Measurements from ENCODE around the gene ENPP6. TPM values are rescaled to one million over a fixed set of nuclear protein-coding genes. Genes with fewer than 3 reads are reported as not detected.

ENPP6 gene
- polyA plus RNA-seq, 2 of the 4 experiments (the other 2 are of a cell fraction) = not detected

- TF ChIP-seq, protein P1, sequence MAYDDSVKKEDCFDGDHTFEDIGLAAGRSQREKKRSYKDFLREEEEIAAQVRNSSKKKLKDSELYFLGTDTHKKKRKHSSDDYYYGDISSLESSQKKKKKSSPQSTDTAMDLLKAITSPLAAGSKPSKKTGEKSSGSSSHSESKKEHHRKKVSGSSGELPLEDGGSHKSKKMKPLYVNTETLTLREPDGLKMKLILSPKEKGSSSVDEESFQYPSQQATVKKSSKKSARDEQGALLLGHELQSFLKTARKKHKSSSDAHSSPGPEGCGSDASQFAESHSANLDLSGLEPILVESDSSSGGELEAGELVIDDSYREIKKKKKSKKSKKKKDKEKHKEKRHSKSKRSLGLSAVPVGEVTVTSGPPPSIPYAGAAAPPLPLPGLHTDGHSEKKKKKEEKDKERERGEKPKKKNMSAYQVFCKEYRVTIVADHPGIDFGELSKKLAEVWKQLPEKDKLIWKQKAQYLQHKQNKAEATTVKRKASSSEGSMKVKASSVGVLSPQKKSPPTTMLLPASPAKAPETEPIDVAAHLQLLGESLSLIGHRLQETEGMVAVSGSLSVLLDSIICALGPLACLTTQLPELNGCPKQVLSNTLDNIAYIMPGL (CRISPR knock-in tag; IDR thresholded peaks at IDR 0.05; ENCODE audit: borderline replicate concordance) = no peak
- TF ChIP-seq RFX5 (IDR thresholded peaks at IDR 0.05) (no peak), POLR2AphosphoS2 (conservative IDR thresholded peaks at IDR 0.05; ENCODE audit: low read length) (no peak), NFE2L2 (conservative IDR thresholded peaks at IDR 0.05; ENCODE audit: low read length) (no peak)
These were observed 69.6 kb downstream of the ENPP6 start (continued) for GRCh38 chr4:184147858-184148737.

DNA sequence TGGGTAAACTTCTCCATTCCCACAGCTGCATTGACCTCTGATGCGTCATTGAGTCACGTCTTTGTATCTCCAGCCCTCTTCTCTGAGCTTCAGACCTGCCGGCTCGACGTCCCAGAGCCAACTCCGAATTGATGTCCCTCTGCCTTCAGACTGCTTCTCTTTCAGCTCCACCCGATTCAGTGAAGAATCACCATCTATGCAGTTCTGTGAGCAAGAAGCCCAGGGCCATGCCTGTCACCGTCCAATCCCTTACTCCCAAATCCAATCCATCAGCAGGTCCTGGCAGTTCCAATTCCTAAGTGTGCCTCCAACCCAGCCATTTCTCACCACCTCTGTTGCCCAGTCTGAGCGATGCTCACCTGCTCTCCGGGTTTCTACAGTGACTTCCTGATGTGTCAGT is 70.7 kb downstream of the ENPP6 start:
- ChIA-PET POLR2A (no interaction called here), CTCF (no interaction called here)
- TF ChIP-seq USF2 (IDR thresholded peaks at IDR 0.05) (no peak), SMC3 (IDR thresholded peaks at IDR 0.05) (no peak), RARB (CRISPR knock-in tag; IDR thresholded peaks at IDR 0.05) (no peak), HOXB5 (CRISPR knock-in tag; IDR thresholded peaks at IDR 0.05) (no peak), HDAC2 (IDR thresholded peaks at IDR 0.05) (no peak), TFCP2L1 (CRISPR knock-in tag; IDR thresholded peaks at IDR 0.05) (no peak), PBX3 (IDR thresholded peaks at IDR 0.05) (no peak), JUNB (IDR thresholded peaks at IDR 0.05) (no peak)
- TF ChIP-seq, protein P2, sequence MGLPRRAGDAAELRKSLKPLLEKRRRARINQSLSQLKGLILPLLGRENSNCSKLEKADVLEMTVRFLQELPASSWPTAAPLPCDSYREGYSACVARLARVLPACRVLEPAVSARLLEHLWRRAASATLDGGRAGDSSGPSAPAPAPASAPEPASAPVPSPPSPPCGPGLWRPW (IDR thresholded peaks at IDR 0.05) = no peak
- ATAC-seq (no peak), FAIRE-seq (no peak), DNase-seq (ENCODE audit: low read depth in 1 of 2, low spot score in 1 of 2) (no peak)
- Histone ChIP-seq H3K27ac (no peak overlapping the region), H3K4me3 (no peak overlapping the region), H3K9me3 (no peaks in the 10 kb centered on the region), H3K4me2 (no peak overlapping the region), H3K4me1 (no peaks in the 10 kb centered on the region)
- 61% methylated on average over 10 of the region's 10 CpGs for WGBS (ENCODE audit: missing lambda C conversion rate)

DNA sequence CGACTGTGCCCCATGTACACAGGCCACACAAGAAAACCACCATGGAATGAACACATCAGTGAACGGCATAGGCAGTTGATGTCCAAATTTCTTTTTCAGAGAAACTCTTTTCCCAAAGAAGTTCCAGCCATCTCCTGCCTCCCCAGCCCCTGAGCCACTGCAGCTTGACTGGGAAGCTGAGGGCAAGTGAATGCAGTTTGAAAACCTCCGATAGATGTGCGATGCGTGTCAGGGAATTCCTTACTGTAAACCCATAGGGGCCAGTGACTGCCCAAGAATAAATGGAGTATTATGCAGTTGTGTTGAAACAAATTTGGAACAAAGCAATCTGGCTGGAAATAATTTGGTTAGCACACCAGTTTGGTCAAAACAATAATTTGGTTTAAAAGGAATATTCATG is 72.1 kb downstream of the ENPP6 start:
- Histone ChIP-seq H3K4me1 (no peaks in the 10 kb centered on the region), H3K9me3 (no peaks in the 10 kb centered on the region), H3K4me3 (no peak overlapping the region), H3K4me2 (no peak overlapping the region), H3K27ac (no peak overlapping the region)
- POLR2A ChIA-PET = no interaction called here
- TF ChIP-seq CEBPB (IDR thresholded peaks at IDR 0.05) (no peak), TFCP2L1 (CRISPR knock-in tag; IDR thresholded peaks at IDR 0.05) (no peak), RAD21 (conservative IDR thresholded peaks at IDR 0.05 in 1 of 2, IDR thresholded peaks at IDR 0.05 in 1 of 2) (no peak), BHLHE40 (IDR thresholded peaks at IDR 0.05; ENCODE audit: low read depth, low read length) (no peak), SMC3 (IDR thresholded peaks at IDR 0.05) (no peak)
- ATAC-seq = no peak
- CTCF ChIA-PET = no interaction called here
- 89% methylated on average over 5 of the region's 5 CpGs for WGBS (ENCODE audit: missing lambda C conversion rate)
- no peak for FAIRE-seq
- DNase-seq (ENCODE audit: low read depth in 1 of 2, low spot score in 1 of 2) = no peak
